GM21447 (cell line): ENCODE data around the gene PCDHB13.

Source experiments
- ATAC-seq: cut with Tn5 transposase; IDR thresholded peaks from one replicate; pipeline ENCODE4 v1.9.1; 2021; ENCODE audit not compliant: unreplicated experiment

The PCDHB13 gene

DNA sequence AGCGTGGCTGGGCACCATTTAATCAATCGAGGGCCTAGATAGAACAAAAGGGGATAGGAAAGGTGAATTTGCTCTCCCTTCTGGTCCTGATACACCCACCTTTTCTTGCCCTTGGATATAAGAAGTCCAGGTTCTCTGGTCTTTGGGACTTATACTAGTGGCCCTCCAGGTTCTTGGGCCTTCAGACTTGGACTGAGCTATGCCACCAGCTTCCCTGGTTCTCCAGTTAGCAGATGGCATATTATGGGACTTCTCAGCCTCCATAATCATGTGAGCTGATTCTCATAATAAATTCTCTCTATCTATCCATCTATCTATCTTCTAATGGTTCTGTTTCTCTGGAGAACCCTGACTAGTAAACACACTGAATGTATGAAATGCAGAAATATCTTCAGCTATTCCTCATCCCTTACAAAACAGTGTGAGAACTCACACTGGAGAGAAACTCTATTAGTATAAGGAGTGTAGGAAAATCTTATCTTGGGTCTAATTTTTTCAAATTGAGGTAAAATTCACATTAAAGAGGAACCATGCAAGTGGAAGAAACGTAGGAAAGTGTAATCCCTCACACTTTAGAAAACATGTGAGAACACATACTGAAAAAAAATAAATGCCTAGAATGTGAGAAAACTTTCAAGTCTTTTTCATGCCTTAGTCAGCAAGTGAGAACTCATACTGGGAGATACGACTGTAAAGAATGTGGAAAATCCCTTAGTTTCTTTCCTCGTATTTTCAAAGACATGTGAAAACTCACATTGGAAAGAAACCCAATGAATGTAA lies 46.9 kb downstream of the PCDHB13 start:
- ATAC-seq = no peak

DNA sequence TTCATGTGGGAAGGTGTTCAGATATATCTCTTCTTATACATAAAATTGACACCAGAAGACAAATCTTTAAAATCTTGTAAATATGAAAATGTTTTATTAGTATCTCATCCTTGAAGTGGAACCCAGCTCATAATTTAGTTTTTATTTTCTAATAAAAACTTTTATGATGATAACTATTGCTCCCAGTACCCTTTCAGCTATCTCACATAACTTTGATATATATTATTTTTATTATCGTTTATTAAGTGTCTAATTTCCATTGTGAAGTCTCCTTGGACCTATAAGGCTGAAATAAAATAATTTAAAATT lies 47.5 kb downstream of the PCDHB13 start:
- no peak for ATAC-seq
